Measurements from ENCODE around the gene FRY. TPM values are rescaled to one million over a fixed set of nuclear protein-coding genes. Genes with fewer than 3 reads are reported as not detected.

The FRY gene
- total RNA-seq, 4 donors from 2014 or later = 5.8 to 17.4 (median 12.0) TPM

DNA sequence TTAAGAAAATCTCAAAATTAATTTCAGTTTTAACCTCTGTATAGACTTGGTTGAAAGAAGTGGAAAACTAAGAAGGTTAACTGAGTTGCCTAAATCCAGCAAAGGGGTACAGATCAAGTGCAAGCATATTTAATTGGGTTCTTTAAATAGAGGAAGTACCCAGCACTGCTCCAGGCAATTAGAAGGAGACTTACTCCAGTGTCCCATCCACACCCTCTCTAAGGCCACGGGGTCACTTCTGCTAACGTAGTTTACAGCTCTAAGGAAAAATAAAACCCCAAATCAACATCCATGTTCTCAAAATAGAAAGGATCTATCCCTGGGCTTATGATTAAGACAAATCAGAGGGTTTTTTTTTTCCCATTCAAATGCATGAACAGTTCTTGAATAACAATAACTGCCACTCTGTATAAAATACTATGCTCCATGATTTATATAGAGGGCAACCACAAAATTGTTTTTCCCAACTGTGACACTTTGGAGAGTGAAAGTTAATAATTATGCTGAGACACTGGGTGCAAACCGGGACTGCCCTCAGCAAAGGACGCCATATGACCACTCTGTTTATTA lies 4.6 kb downstream of the FRY start:
- no peaks in the 10 kb centered on the region for H3K36me3 ChIP-seq
- intact Hi-C loops (cut with DNase I) = no loop called here
- DNase-seq = peak; percentile 4
- H3K27me3 ChIP-seq = peaks cover 0 to 5% (median 0%) of the 10 kb centered on the region in 4 donors
- peaks cover 0 to 11% (median 0%) of the 10 kb centered on the region in 3 donors for H3K4me1 ChIP-seq
- no peak overlapping the region for H3K27ac ChIP-seq
- TF ChIP-seq POLR2A (IDR thresholded peaks at IDR 0.05) = no peak
- TF ChIP-seq, protein P1, sequence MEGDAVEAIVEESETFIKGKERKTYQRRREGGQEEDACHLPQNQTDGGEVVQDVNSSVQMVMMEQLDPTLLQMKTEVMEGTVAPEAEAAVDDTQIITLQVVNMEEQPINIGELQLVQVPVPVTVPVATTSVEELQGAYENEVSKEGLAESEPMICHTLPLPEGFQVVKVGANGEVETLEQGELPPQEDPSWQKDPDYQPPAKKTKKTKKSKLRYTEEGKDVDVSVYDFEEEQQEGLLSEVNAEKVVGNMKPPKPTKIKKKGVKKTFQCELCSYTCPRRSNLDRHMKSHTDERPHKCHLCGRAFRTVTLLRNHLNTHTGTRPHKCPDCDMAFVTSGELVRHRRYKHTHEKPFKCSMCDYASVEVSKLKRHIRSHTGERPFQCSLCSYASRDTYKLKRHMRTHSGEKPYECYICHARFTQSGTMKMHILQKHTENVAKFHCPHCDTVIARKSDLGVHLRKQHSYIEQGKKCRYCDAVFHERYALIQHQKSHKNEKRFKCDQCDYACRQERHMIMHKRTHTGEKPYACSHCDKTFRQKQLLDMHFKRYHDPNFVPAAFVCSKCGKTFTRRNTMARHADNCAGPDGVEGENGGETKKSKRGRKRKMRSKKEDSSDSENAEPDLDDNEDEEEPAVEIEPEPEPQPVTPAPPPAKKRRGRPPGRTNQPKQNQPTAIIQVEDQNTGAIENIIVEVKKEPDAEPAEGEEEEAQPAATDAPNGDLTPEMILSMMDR (IDR thresholded peaks at IDR 0.05) = no peak
- no peaks in the 10 kb centered on the region for H3K9me3 ChIP-seq
- WGBS, 2 donors = 64 to 70% methylated on average over 4 of the region's 4 CpGs
- H3K4me3 ChIP-seq = no peak overlapping the region

DNA sequence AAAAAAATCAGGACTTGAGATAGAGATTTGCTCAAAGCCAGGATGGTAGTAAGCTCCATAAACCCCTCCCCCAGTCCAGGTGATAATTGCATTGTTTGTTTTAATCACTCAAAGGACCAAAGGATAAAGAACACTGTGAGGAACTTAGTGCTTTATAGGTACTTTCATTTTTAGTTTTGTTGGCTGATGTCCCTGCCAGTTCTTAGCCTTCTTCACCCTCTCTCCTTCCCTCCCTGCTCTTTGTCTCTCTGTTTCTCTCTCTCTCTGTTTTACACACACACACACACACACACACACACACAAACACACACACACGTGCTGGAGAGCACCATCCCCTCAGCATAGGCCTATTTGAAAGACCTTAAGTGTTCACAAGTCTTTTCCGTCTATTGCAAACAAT lies 5.2 kb downstream of the FRY start:
- H3K9me3 ChIP-seq = no peaks in the 10 kb centered on the region
- WGBS, 2 donors = 44 to 56% methylated on average over 2 of the region's 2 CpGs

DNA sequence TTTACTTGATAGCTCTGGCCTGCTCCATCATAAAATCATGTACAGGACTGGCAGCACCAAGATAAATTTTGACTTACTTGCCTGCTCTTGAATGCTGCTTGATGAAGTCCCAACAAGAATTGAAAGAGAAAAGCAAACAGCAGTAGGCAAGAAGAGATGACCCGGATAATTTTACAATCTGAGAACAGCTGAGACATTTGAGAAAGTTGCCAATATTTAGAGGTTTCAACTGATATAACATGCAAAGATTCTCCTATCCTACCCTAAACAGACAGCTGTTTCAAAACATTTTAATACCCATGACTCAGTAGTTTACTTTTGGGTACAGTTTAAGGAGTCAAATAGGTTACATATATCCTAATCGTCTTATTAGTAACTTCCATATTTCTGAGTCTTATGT lies 5.9 kb downstream of the FRY start:
- intact Hi-C loops (cut with DNase I) = no loop called here
- TF ChIP-seq, protein P1 (IDR thresholded peaks at IDR 0.05) = no peak
- no peak for TF ChIP-seq POLR2A (IDR thresholded peaks at IDR 0.05)
- no peak for DNase-seq
- no peak overlapping the region for H3K27ac ChIP-seq
- 38 to 39% methylated on average over 2 of the region's 2 CpGs for whole genome bisulfite sequencing, 2 donors
- no peaks in the 10 kb centered on the region for H3K27me3 ChIP-seq
- peaks cover 0 to 4% (median 0%) of the 10 kb centered on the region in 3 donors for H3K4me1 ChIP-seq
- H3K4me3 ChIP-seq = no peak overlapping the region
- H3K36me3 ChIP-seq = no peaks in the 10 kb centered on the region
- no peaks in the 10 kb centered on the region for H3K9me3 ChIP-seq

More for the DNA sequence above, 5.2 kb downstream of the FRY start:
- Histone ChIP-seq H3K27ac (no peak overlapping the region), H3K4me1 (peaks cover 0 to 6% (median 0%) of the 10 kb centered on the region in 3 donors), H3K36me3 (no peaks in the 10 kb centered on the region), H3K4me3 (peak overlapping the region in 1 of 4 donors; percentile 10), H3K27me3 (no peaks in the 10 kb centered on the region)
- TF ChIP-seq, protein P1 (IDR thresholded peaks at IDR 0.05) = no peak
- no peak for TF ChIP-seq POLR2A (IDR thresholded peaks at IDR 0.05)
- DNase-seq = no peak
- intact Hi-C loops (cut with DNase I) = no loop called here

DNA sequence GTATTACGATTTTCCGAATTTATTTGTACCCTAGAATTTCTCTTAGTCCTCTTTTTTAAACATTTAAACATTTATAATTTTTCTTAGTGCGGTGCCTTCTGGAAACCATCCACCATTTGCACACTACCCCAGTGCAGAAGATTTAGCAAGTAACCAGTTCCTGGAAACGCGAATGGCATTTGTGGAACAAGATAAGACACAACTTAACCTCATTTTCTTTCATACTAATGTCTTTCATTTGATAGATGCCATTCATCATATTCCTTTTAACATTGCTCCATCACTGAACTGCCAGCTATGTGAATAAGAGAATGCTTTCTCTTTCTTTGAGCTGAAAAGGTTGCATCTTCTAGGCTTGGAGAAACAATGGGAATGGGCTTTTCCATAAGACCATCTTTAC lies 6.8 kb downstream of the FRY start:
- H3K36me3 ChIP-seq = no peaks in the 10 kb centered on the region
- intact Hi-C loops (cut with DNase I) = no loop called here
- peaks cover 0 to 4% (median 0%) of the 10 kb centered on the region in 3 donors for H3K4me1 ChIP-seq
- TF ChIP-seq POLR2A (IDR thresholded peaks at IDR 0.05) = no peak
- TF ChIP-seq, protein P1 (IDR thresholded peaks at IDR 0.05) = no peak
- no peak overlapping the region for H3K4me3 ChIP-seq
- H3K27ac ChIP-seq = no peak overlapping the region
- H3K27me3 ChIP-seq = no peaks in the 10 kb centered on the region
- no peak for DNase-seq
- 72 to 82% methylated on average over 5 of the region's 5 CpGs for WGBS, 2 donors
- H3K9me3 ChIP-seq = no peaks in the 10 kb centered on the region

DNA sequence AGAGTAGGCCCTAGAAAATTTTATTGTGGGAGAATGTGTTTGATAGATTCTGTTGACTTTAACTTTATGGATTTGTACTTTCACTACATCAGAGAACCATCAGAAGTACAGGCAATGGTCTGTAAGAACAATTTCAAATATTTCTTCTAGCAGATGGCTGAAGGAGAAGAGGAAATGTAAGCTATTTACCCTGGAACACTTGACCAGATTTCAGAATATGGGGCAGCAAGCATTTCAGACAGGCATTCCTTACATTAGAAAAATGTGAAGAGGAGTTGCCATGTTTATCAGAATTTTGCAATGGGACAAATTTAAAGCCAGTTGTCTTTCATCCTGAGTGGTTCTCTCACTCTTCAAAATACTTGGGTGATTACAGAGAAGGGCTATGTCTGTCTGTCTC lies 7.5 kb downstream of the FRY start:
- no peak for DNase-seq
- Histone ChIP-seq H3K4me1 (no peaks in the 10 kb centered on the region), H3K27ac (no peak overlapping the region), H3K27me3 (no peaks in the 10 kb centered on the region), H3K9me3 (no peaks in the 10 kb centered on the region), H3K36me3 (no peaks in the 10 kb centered on the region), H3K4me3 (no peak overlapping the region)
- no peak for TF ChIP-seq POLR2A (IDR thresholded peaks at IDR 0.05)
- TF ChIP-seq, protein P1 (IDR thresholded peaks at IDR 0.05) = no peak
- intact Hi-C loops (cut with DNase I) = no loop called here
